Measurements from ENCODE around the gene SEC22A. TPM values are rescaled to one million over a fixed set of nuclear protein-coding genes. Genes with fewer than 3 reads are reported as not detected.
A peak's percentile ranks its signal among the peaks of the same experiment; 100 is the strongest.
"Not testable (repeated sequence)": the region's sequence is repeated elsewhere in the genome, so short reads cannot be mapped to it uniquely, and the experiment has no call there.

Gene SEC22A
- total RNA-seq, 2 donors from 2014 or later: 9.2 to 11.2 TPM

DNA sequence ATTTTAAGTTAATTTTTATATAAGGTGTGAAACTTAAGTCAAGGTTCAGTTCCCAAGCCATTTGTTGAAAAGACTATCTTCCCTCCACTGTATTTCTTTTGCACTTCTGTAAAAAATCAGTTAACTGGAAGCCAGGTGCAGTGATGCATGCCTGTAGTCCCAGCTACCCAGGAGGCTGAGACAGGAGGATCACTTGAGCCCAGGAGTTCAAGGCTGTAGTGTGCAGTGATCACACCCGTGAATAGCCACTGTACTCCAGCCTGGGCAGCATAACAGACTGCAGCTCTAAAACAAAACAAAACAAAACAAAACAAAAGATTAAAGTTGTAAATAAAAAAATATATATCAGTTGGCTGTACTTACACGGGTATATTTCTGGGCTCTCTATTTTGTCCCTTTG lies 33.1 kb upstream of the SEC22A start:
- ATAC-seq (no peak), DNase-seq (no peak)
- intact Hi-C loops (cut with DNase I): no loop called here

DNA sequence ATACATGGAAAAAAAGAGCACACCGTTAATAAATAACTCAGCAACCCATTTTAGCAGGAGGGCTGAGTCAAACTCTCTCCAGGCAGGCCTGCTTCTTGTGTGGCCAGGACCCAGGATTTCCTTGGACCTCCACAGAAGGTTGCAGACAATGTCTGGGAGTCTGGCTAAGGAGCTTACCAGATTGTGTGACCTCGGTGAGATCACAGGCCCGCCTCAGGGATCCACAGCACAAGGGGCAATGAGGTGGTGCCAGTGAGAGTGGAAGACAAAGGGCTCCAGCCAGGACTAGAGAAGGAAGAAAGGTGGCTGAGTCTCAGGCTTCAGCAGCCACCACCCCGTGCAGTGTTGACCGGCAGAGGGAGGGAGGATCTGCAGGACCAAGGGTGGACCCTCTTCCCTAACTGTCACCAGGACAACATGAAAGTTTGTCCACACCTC lies 32.2 kb upstream of the SEC22A start:
- intact Hi-C loops (cut with DNase I): no loop called here
- DNase-seq: no peak
- no peak for ATAC-seq

DNA sequence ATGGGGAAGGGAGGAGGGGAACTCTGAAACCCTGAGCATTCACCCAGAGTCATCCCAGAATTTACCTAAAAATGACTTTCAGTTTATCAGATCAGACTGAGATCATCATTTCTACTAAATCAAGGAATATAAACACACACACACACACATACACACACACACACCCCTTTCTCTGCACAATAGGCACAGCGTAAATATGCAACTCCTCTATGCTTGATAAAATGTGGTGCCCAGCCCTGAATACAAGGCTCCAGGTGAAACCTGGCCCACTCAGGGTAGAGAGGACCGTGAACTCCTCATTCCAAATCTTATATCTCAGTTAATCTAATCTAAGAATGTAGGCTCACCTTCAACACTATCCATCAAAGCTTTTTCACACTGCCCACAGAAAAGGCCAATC lies 31.8 kb upstream of the SEC22A start:
- intact Hi-C loops (cut with DNase I): no loop called here
- ATAC-seq: no peak

DNA sequence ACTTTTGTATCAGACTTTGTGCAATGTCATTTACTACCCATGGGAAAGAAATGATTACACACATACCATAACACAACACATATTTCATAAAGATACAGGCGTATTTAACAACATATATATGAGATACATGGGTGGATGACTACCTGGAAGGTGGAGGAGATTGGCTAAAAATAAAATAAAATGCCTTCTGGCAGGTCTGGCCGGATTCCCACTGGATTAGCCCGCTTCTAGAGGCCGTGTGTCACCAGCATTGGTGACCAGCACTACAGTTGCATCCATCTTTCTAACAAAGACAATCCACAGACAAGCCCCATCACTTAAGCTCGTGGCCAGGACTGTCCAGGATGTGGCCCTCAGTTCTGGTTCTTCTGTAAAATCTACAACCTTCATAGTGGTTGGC lies 21.0 kb upstream of the SEC22A start:
- ATAC-seq: no peak
- no peak for DNase-seq
- intact Hi-C loops (cut with DNase I): no loop called here

More for the DNA sequence above, 31.8 kb upstream of the SEC22A start:
- DNase-seq: no peak

DNA sequence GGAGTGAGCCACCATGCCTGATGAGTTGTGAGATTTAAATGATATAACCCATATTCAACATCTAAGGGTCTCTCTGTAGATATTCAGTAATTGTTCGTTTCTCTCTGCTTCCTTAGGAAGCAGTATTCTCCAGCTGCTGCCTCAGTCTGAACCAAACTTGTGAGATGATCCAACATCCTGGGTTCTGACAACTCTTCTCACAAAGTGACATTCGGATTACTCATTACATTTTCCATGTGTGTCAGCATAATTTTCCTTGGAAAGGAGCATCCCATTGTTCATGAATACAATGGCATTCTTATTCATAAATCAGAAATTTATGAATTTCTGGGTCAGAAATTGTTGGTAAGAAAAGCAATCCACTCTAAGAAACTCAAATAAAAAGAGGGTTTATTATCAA lies 15.0 kb upstream of the SEC22A start:
- no peak for ATAC-seq
- DNase-seq: no peak
- intact Hi-C loops (cut with DNase I): no loop called here

DNA sequence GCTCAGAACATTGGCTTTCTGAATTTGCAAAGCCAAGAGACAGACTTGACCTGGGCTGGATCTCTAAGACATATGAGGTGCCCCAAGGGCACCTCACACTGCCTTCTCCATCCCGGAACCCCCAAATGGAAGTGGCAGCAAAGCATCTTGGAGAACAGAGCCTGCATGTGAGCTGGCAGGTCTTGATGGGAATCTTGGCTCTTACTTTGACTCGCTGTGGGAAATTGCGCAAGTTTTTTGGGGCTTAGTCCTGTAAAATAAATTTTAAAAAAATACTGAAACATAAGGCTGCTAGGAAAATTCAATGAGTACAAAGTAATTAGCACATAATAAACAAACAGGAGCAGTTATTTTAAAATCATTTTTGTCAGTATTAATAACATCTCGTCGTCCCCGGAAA lies 13.7 kb upstream of the SEC22A start:
- intact Hi-C loops (cut with DNase I): no loop called here
- ATAC-seq (no peak), DNase-seq (no peak)

DNA sequence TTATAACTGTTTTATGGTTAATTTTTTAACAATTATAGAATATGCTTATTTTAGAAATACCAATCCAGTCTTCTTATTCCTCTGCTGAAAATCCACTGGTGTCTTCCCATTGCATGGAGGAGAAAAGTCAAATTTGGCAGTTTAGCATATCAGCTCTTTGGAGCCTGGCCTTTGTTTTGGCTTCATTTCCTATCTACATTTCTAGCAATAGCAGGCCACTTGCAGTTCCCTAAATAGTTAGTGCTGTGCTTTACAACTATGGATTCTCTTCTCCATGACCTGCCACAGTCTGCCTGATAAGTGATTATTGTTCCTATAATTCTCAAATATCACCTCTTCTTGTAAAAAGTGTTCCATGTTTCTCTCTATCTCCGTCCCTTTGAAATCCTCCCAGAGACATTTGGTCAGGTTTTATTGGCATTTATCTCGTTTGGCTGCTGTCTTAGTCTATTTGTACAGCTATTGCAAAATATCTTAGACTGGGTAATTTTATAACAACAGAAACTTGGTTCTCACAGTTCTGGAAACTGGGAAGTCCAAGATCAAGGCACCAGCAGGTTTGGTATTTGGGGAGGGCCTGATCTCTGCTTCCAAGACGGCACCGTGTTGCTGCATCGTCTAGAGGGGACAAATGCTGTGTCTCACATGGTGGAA lies 8.2 kb upstream of the SEC22A start:
- intact Hi-C loops (cut with DNase I): no loop called here
- ATAC-seq: peak in 1 of 2 donors; percentile 78
- DNase-seq: no peak

DNA sequence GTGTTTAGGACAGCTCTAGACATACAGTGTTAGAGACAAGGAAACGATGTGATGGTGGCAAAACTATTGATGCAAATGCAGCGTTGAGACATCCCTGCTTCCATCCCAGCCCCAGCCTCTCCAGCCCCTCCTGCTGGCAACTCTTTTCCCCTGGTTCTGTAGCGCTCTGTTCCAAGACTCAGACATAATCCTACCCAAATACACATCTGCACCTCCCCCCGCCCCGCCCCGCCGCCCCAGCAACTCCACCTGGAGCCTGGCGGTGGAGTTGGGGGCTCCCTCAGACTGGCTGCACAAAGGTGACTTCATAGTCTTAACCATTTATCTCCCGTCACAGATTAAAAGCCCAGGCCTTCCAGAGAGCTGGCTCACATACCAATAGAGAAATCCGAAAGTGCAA lies 7.2 kb upstream of the SEC22A start:
- intact Hi-C loops (cut with DNase I): no loop called here
- DNase-seq (no peak), ATAC-seq (peak in 1 of 2 donors; percentile 53)

DNA sequence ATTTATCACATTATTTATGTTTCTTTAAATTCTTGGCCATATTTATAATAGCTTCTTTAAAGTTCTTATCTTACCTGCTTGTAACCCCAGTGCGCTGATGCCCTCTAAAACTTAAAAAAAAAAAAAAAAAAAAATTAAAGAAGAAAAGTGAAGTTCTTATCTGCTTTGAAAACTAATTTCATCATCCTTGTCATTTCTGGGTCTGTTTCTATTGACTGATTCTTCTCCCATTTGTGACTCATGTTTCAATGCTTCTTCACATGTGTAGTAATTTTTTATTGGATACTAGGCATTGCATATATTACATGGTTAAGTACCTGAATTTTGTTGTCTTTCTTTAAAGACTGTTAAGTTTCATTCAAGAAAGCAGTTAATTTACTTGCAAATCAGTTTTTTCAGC lies 3.4 kb upstream of the SEC22A start:
- intact Hi-C loops (cut with DNase I): no loop called here
- no peak for DNase-seq
- no peak for ATAC-seq

DNA sequence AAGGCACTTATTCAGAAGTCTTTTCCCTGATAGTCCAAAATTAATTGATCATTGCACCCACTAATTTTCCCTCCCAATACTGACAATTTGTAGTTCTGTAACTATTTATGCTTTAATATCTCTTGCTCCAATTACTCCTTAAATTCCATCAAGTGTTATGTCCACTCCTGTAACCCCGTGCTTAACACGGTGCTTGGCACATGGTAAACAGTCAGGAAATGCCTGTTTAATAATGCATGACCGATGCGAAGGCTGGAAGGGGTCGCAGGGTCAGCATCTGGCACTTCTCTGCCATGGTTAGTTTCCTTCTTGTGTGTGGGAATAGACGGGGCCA lies 553 bp upstream of the SEC22A start:
- DNase-seq: no peak
- ATAC-seq: no peak
- intact Hi-C loops (cut with DNase I): loop anchor here in 1 of 2 donors (10.0 kb wide), 1 partner anchor 146 kb away; no protein-coding TSS in a partner anchor

DNA sequence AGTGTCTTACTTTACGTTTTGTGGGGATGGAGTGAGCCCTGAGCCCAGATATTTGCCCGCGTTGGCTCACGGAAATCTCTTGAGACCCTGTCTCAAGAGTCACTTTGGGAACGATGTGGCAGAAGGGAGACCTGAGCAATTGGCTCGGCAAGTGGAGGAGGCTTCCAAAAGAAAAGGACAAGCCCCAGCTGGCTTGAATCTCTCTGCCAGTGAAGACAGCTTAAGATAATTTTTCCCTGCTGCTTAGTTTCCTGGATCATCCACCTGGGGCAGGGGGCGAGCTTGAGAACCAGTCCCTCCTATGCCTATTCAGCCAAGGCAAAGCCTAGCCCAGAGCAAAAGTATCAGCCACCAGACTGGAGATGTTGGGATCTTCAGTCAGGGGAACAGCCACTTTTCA lies 708 bp downstream of the SEC22A start:
- DNase-seq: no peak
- ATAC-seq: no peak
- intact Hi-C loops (cut with DNase I): loop anchor here in 1 of 2 donors (10.0 kb wide), 1 partner anchor 148 kb away; no protein-coding TSS in a partner anchor

DNA sequence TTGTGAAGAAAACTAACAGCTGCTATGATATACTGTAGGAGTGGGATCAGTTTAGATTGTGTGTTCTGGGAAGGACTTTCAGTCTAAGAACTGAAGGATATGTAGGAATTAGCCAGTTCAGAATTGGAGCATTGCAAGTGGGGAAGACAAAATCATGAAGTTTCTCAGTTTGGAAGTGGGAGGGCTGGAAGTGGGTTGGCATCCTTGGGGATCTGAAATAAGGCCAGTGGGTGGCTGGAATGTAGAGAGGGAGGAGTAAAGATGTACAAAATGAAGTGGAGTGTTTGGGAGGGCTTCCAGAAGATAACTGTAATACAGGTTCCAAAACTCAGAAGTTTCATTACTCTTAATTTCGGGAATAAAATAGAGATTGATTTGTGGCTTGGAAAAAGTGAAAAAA lies 17.2 kb downstream of the SEC22A start:
- intact Hi-C loops (cut with DNase I): no loop called here
- no peak for ATAC-seq

DNA sequence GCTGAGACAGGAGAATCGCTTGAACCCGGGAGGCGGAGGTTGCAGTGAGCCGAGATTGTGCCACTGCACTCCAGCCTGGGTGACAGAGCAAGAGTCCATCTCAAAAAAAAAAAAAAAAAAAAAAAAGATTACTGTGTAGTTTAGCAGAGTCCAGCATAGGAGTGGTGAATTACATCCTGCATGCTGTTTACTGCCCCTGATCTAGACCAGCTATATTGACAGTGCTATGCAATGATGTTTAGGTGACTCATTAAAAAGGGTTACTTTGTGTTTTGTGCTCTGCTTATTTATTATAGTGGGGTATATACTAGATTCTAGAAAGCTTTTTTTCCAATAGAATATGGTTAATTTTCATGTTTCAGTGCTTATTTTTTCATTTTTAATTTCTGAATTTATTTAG lies 19.6 kb downstream of the SEC22A start:
- ATAC-seq; DNase-seq; intact Hi-C loops (cut with DNase I): not testable (repeated sequence)

More for the DNA sequence above, 17.2 kb downstream of the SEC22A start:
- DNase-seq: no peak

DNA sequence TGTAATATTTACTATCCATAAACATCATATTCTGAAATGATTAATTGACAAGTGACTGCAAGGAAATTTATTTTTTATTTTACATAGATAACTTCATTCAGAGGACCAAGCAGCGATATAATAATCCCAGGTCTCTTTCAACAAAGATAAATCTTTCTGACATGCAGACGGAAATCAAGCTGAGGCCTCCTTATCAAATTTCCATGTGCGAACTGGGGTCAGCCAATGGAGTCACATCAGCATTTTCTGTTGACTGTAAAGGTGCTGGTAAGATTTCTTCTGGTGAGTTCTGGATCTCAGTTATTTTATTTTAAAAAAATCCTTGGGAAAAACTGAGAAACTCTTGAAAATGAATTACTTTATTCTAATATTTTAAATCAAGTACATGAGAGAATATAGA lies 23.3 kb downstream of the SEC22A start:
- DNase-seq (no peak), ATAC-seq (no peak)
- intact Hi-C loops (cut with DNase I): no loop called here

DNA sequence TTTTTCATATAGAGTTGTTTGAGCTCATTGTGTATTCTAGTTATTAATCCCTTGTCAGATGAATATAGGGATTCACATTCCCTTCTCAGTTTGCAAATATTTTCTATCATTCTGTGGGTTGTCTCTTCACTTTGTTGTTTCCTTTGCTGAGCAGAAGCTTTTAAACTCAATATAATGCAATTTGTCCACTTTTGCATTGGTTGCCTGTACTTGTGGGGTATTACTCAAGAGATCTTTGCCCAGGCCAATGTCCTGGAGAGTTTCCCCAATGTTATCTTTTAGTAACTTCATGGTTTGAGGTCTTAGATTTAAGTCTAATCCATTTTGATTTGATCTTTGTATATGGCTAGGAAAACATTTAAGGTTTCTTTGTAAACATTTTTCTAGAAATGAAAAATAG lies 24.8 kb downstream of the SEC22A start:
- ATAC-seq (no peak), DNase-seq (no peak)
- intact Hi-C loops (cut with DNase I): no loop called here

DNA sequence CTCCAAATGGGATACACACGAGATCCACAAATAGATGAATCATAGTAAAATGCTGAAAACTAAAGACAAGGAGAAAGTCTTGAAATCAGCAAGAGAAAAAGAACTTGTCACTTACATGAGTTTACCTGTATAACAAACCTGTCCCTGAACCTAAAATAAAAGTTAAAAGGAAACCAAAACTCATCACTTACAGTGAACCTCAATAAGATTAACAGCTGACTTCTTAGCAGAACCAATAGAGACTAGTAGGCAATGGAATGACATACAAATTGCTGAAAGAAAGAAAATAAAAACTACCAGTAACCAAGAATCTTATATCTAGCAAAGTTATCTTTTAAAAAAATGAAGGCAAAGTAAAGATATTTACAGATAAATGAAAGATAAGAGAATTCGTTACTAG lies 27.4 kb downstream of the SEC22A start:
- ATAC-seq (no peak), DNase-seq (no peak)
- intact Hi-C loops (cut with DNase I): no loop called here

DNA sequence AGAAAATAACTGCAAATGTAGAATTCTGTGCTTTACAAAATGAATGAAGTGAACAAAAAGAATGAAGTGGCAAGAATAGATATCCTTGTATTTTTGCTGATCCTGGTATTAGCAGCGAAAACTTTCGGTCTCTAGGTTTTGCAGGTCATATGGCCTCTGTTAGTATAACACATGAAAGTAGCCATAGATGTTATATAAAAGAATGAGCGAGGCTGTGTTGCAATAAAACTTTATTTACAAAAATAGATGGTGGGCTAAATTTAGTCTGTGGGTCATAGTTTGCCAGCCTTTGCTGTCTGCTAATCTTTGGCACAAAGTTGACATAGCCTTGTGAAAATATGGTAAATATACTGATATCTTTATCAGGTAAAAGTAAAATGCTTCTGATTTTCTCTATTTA lies 35.2 kb downstream of the SEC22A start:
- no peak for ATAC-seq
- intact Hi-C loops (cut with DNase I): no loop called here

DNA sequence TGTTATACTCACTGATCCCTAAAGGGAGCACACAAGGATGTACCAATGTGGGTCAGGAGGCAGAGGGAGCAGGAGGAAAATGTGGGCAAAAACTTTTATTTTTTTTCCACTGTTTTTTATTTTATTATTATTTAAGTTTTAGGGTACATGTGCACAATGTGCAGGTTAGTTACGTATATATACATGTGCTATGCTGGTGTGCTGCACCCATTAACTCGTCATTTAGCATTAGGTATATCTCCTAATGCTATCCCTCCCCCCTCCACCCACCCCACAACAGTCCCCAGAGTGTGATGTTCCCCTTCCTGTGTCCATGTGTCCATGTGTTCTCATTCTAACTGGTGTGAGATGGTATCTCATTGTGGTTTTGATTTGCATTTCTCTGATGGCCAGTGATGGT lies 37.4 kb downstream of the SEC22A start:
- intact Hi-C loops (cut with DNase I); DNase-seq; ATAC-seq: not testable (repeated sequence)

More for the DNA sequence above, 35.2 kb downstream of the SEC22A start:
- no peak for DNase-seq

DNA sequence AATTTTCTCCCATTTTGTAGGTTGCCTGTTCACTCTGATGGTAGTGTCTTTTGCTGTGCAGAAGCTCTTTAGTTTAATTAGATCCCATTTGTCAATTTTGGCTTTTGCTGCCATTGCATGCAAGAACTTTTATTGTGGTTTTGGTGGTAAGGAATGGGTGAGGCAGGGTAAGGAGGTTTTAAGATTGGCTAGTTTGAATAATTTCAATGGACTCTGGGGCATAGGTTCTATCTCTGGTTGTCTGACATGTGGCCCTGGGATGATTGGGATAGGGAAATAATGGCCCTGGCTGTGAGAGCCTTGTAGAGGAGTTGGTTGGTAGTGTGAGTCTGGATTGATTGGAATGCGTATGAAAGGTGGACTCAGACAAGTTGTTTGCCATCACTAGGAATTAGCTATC lies 38.0 kb downstream of the SEC22A start:
- intact Hi-C loops (cut with DNase I): no loop called here
- no peak for DNase-seq
- no peak for ATAC-seq

DNA sequence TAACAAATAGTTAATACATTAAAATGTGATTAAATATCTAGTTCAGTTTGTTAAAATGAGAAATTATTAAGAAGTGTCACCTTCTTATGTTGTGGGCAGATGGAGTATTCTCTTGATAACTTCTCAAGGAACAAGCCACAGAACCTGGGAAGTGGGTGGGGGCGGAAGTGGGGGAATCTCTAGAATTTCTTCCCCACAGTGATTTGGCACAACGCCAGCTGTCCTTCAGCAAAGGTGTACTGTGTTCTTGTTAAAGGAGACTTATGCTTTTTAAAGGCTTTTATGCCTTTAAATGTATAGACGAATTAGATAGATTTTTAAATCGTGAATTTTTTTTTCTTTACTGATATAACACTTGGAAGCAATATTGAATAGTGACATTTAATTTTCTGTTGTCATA lies 42.4 kb downstream of the SEC22A start:
- no peak for DNase-seq
- ATAC-seq: no peak

DNA sequence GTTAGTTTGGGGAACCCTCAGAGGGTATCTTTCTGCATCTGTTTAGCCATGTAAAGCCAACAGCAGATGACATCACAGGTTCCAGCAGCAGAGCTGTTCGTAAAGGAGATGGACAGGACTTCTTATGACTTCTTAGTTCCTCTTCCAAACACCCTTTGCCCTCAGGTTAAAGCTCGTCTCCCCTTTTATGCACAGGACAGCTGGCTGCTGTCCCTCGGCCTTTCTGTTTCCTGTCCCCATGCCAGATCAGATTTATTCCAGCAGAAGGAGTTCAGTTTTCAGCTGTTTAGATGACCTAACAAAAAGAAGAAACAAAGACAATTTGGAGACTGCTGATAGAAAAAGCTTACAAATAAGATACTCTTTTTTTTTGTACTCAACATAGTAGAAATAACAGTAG lies 45.1 kb downstream of the SEC22A start:
- ATAC-seq: no peak
- intact Hi-C loops (cut with DNase I): no loop called here

More for the DNA sequence above, 42.4 kb downstream of the SEC22A start:
- intact Hi-C loops (cut with DNase I): no loop called here

More for the DNA sequence above, 45.1 kb downstream of the SEC22A start:
- DNase-seq: no peak
